Measurements from ENCODE around the gene AP3B1.

The AP3B1 gene

GRCh38 chr5:77960305-77960704, 334.2 kb downstream of the AP3B1 start:
- no peak for DNase-seq

- DNase-seq, result no peak
These were observed 335.7 kb downstream of the AP3B1 start for GRCh38 chr5:77958642-77959330.

- no peak for DNase-seq
These were observed 336.5 kb downstream of the AP3B1 start for GRCh38 chr5:77957931-77958521.

- no peak for DNase-seq
These were observed 337.0 kb downstream of the AP3B1 start for GRCh38 chr5:77957516-77957915.

GRCh38 chr5:77957081-77957480, 337.4 kb downstream of the AP3B1 start:
- DNase-seq, result no peak

- no peak for DNase-seq
These were observed 338.9 kb downstream of the AP3B1 start for GRCh38 chr5:77955577-77955976.

GRCh38 chr5:77953374-77953773, 341.1 kb downstream of the AP3B1 start:
- DNase-seq, result no peak

GRCh38 chr5:77952636-77953212, 341.8 kb downstream of the AP3B1 start:
- no peak for DNase-seq
